Left lung (tissue), 10 donors: ENCODE results near the gene TMTC2. TPM values are rescaled to one million over a fixed set of nuclear protein-coding genes. Genes with fewer than 3 reads are reported as not detected.
A peak's percentile ranks its signal among the peaks of the same experiment; 100 is the strongest.

ENCODE experiments used
- ATAC-seq: fragments of 200-7000 bp; cut with Tn5 transposase; one replicate; pipeline ENCODE4 v1.9.1; 2020; ENCODE audit warnings: moderate library complexity
- DNase-seq, 4 donors: peaks; one replicate each; pipeline ENCODE4 v3.0.0-alpha.2; 2013 to 2020
- H3K27ac ChIP-seq, 2 donors: fragments of 200-600 bp; sonication (generic) in 1 of 2; one replicate each; pipeline versions ENCODE4 v1.5.0 to v1.8.0; 2020 to 2021
- H3K27me3 ChIP-seq, 2 donors: fragments of 200-600 bp; sonication (generic) in 1 of 2; one replicate each; pipeline versions ENCODE4 v1.5.0 to v1.8.0; 2020 to 2021
- H3K36me3 ChIP-seq, 2 donors: fragments of 200-600 bp; sonication (generic) in 1 of 2; one replicate each; pipeline versions ENCODE4 v1.5.0 to v1.8.0; 2020 to 2021
- H3K4me1 ChIP-seq, 2 donors: fragments of 200-600 bp; one replicate each; pipeline ENCODE4 v1.8.0; 2021
- H3K4me3 ChIP-seq, 2 donors: fragments of 200-600 bp; sonication (generic) in 1 of 2; one replicate each; pipeline versions ENCODE4 v1.5.0 to v1.8.0; 2020 to 2021; ENCODE audit warnings: mild to moderate bottlenecking in 1 of 2
- H3K9me3 ChIP-seq, 2 donors: fragments of 200-600 bp; sonication (generic) in 1 of 2; one replicate each; pipeline versions ENCODE4 v1.5.0 to v1.8.0; 2020 to 2021
- CTCF ChIP-seq, 2 donors: fragments of 200-600 bp; sonication (generic) in 1 of 2; IDR thresholded peaks; one replicate each; pipeline versions ENCODE4 v1.5.0 to v1.8.0; 2021; ENCODE audit warnings: antibody characterized with exemption in 2 of 2
- intact Hi-C, 2 donors: fragments of 100-400 bp; cut with DNase I; formaldehyde crosslinking; loops; one replicate each; pipeline versions ENCODE4 v1.11.2 to v1.14.2; 2022
- polyA plus RNA-seq, 6 donors: library from polyadenylated mRNA; unstranded; fragments of 120-200 nt; gene quantifications; one replicate each; pipeline ENCODE4 v1.2.1, GENCODE V29; 2013; ENCODE audit not compliant: insufficient read length in 6 of 6
- total RNA-seq, 2 donors: library from RNA; stranded (reverse); fragmentation: NEBNext Ultra II Directional; extraction: Animal tissue kit (Norgen Biotek cat#: 25700); gene quantifications; one replicate each; pipeline ENCODE4 v1.2.1, GENCODE V29; 2021
- donor health status: DM: no; HTN: yes; CAD: no.
- donor health status: DM: no; HTN: no; CAD: no.

The TMTC2 gene
- total and polyA plus RNA-seq, 8 donors: 17.2 to 46.1 (median 39.3) TPM

DNA sequence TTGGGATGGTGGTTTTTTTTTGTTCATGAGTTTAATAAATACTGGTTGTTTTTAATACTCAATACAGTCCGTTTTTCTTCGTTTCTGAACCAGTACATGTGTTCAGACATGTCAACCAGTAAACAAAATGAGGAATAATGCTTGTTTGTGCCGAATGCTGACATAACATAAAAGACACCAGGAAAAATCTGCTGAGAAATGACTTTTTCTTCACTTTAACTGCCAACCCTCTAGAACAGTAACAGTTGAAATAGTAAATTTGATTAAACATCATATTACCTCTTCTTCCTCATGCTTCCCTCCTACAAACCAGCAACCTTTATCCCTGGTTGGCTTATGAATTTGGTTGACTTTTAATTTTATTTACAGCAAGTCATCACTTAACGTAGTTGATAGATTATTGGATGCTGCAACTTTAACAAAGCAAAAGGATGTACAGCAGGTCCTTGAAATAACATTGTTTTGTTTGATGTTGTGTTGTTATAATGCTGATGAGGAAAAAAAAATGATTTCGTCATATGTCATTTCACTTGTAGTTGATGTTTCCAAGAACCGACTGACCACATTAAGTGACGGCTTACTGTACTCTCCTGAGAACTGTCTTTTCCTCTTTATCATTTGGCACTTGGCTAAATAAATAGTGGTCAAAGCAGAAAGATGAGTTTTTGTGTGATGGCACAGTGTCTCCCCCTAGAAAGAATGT, 340.5 kb downstream of the TMTC2 start:
- H3K27ac ChIP-seq: no peak overlapping the region
- H3K4me1 ChIP-seq: no peaks in the 10 kb centered on the region
- H3K4me3 ChIP-seq: no peak overlapping the region
- no peaks in the 10 kb centered on the region for H3K9me3 ChIP-seq
- H3K27me3 ChIP-seq: no peaks in the 10 kb centered on the region
- no peak for DNase-seq
- intact Hi-C loops: no loop called here
- no peak for TF ChIP-seq CTCF (IDR thresholded peaks at IDR 0.05)
- ATAC-seq: no peak
- H3K36me3 ChIP-seq: no peaks in the 10 kb centered on the region

DNA sequence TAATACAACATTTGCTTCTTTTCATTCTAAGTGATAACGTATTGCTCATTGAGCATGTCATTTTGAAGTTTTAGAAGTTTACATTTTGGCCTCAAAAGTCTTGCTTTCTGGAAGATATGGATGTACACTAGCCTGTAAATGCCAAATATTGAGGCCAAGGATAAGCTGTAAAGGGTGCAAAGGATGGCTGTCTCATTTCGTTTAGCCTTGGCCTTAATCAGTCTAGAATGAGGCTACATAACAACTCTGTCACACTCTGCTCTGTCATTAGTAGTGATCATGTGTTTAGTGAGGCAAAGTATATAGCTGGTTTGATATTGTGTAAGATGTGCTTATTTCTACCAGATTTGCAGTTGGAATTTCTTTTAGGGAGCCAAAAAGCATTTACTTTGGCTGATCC, 344.5 kb downstream of the TMTC2 start:
- H3K4me1 ChIP-seq: no peaks in the 10 kb centered on the region
- DNase-seq (peak in 2 of 4 donors; percentile 75 to 80), ATAC-seq (peak; percentile 49)
- no peaks in the 10 kb centered on the region for H3K36me3 ChIP-seq
- intact Hi-C loops: no loop called here
- H3K9me3 ChIP-seq: no peaks in the 10 kb centered on the region
- H3K4me3 ChIP-seq: no peak overlapping the region
- TF ChIP-seq CTCF (IDR thresholded peaks at IDR 0.05): no peak
- H3K27me3 ChIP-seq: no peaks in the 10 kb centered on the region
- no peak overlapping the region for H3K27ac ChIP-seq

DNA sequence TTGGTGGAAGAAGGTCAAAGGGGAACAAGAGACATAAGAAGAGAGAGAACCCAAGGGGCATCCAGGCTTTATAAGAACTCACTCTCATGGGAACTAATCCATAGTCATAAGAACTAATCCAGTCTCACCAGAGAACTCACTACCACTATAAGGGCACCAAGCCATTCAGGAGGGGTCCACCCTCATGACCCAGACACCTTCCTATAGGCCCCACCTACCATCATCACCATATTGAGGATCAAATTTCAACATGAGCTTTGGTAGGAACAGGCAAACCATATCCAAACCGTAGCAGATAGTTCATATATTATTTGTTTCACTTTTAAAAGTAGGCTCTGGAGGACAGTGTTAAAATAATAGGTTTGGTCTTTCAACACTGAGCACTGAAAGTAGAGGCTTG, 350.1 kb downstream of the TMTC2 start:
- Histone ChIP-seq H3K27me3 (no peaks in the 10 kb centered on the region), H3K4me1 (no peaks in the 10 kb centered on the region), H3K4me3 (no peak overlapping the region), H3K27ac (no peak overlapping the region), H3K36me3 (no peaks in the 10 kb centered on the region), H3K9me3 (peaks cover 0 to 2% of the 10 kb centered on the region in 2 donors)
- no peak for DNase-seq
- intact Hi-C loops: no loop called here
- no peak for ATAC-seq
- TF ChIP-seq CTCF (IDR thresholded peaks at IDR 0.05): no peak

DNA sequence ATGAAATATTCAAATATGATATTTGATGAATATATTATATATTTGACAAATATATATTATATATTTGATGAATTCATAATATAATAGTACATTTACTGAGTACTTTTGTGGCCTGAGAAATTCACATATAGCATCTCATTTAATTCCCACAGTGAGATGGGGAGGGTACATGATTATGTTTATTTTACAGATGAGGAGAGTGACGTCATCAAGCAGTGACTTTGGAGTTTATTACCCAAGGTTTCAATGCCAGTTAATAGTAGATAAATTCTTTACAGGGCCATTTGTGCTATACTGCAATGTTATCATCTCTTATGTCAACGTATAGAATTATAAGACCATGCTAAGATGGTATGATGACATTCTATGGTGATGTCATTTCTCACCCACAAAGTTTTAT, 352.7 kb downstream of the TMTC2 start:
- DNase-seq: no peak
- H3K4me3 ChIP-seq: no peak overlapping the region
- H3K9me3 ChIP-seq: peaks cover 0 to 2% of the 10 kb centered on the region in 2 donors
- H3K27ac ChIP-seq: no peak overlapping the region
- no peaks in the 10 kb centered on the region for H3K36me3 ChIP-seq
- no peak for ATAC-seq
- H3K4me1 ChIP-seq: no peaks in the 10 kb centered on the region
- TF ChIP-seq CTCF (IDR thresholded peaks at IDR 0.05): no peak
- intact Hi-C loops: no loop called here
- H3K27me3 ChIP-seq: no peaks in the 10 kb centered on the region

DNA sequence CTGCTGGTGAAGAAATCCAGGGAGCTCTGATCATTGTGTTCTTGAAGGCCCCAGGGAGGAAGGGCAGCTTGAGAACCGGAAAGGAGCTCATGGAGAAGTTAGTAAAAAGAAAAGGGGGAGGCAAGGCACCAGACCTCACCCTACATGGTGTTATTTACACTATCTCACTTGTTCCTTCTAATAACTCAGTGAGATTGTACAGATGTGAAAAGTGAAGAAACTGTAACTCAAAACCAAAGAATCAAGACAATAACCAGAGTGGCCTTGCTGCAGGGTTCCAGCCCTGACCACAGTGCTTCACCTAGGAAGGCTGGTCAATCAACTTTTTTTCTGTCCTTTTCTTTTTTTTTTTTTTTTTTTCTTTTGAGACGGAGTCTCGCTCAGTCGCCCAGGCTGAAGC, 353.6 kb downstream of the TMTC2 start:
- H3K4me1 ChIP-seq: no peaks in the 10 kb centered on the region
- peaks cover 0 to 2% of the 10 kb centered on the region in 2 donors for H3K9me3 ChIP-seq
- H3K27me3 ChIP-seq: no peaks in the 10 kb centered on the region
- no peak overlapping the region for H3K27ac ChIP-seq
- DNase-seq (no peak), ATAC-seq (no peak)
- H3K36me3 ChIP-seq: no peaks in the 10 kb centered on the region
- no peak for TF ChIP-seq CTCF (IDR thresholded peaks at IDR 0.05)
- intact Hi-C loops: no loop called here
- no peak overlapping the region for H3K4me3 ChIP-seq
